NCI-H2227 (cell line): ENCODE data around the gene PHOSPHO1.
"Not testable (repeated sequence)": the region's sequence is repeated elsewhere in the genome, so short reads cannot be mapped to it uniquely, and the experiment has no call there.

ENCODE experiments used
- DNase-seq: peaks from one replicate; lab custom pipeline; 2025; ENCODE audit not compliant: unreplicated experiment; lab: John Stamatoyannopoulos, UW

PHOSPHO1 gene

GRCh38 chr17:49193513-49194296, 36.9 kb downstream of the PHOSPHO1 start:
- peak; percentile 77 for DNase-seq

- DNase-seq = peak; percentile 94
Observed at GRCh38 chr17:49191917-49192741, 38.5 kb downstream of the PHOSPHO1 start.

GRCh38 chr17:49191409-49191916, 39.1 kb downstream of the PHOSPHO1 start:
- DNase-seq = no peak

GRCh38 chr17:49190932-49191331, 39.7 kb downstream of the PHOSPHO1 start:
- DNase-seq = peak; percentile 11

- no peak for DNase-seq
Observed at GRCh38 chr17:49187301-49187700, 43.3 kb downstream of the PHOSPHO1 start.

- not testable (repeated sequence) for DNase-seq
Observed at GRCh38 chr17:49185381-49185780, 45.2 kb downstream of the PHOSPHO1 start.

- DNase-seq = not testable (repeated sequence)
Observed at GRCh38 chr17:49184522-49184921, 46.1 kb downstream of the PHOSPHO1 start.

GRCh38 chr17:49183801-49184200, 46.8 kb downstream of the PHOSPHO1 start:
- DNase-seq = no peak

GRCh38 chr17:49183341-49183740, 47.2 kb downstream of the PHOSPHO1 start:
- DNase-seq = no peak

- no peak for DNase-seq
Observed at GRCh38 chr17:49180998-49181635, 49.5 kb downstream of the PHOSPHO1 start.

- peak; percentile 14 for DNase-seq
Observed at GRCh38 chr17:49180303-49180702, 50.3 kb downstream of the PHOSPHO1 start.

- not testable (repeated sequence) for DNase-seq
Observed at GRCh38 chr17:49175978-49176377, 54.6 kb downstream of the PHOSPHO1 start.
